Esophagus squamous epithelium (tissue), 5 donors: Measurements from ENCODE around the gene CTDSPL. TPM values are rescaled to one million over a fixed set of nuclear protein-coding genes. Genes with fewer than 3 reads are reported as not detected.

ENCODE experiments used
- DNase-seq: peaks from one replicate; lab custom pipeline; 2025; lab: John Stamatoyannopoulos, UW
- H3K27ac ChIP-seq, 4 donors: fragments of 200-600 bp; sonication (generic); one replicate each; pipeline ENCODE4 v1.5.1; 2016 to 2019; ENCODE audit warnings: mild to moderate bottlenecking in 1 of 4
- H3K27me3 ChIP-seq, 4 donors: fragments of 200-600 bp; sonication (generic); 1 replicate in 3 of 4; 2 replicates in 1 of 4; pipeline versions ENCODE4 v1.5.1 to v1.6.0; 2017 to 2021; ENCODE audit warnings: antibody characterized with exemption in 1 of 4
- H3K36me3 ChIP-seq, 3 donors: fragments of 200-600 bp; sonication (generic); one replicate each; pipeline ENCODE4 v1.5.1; 2016 to 2019
- H3K4me1 ChIP-seq, 3 donors: fragments of 200-600 bp; sonication (generic); one replicate each; pipeline ENCODE4 v1.5.1; 2017 to 2019
- H3K4me3 ChIP-seq, 4 donors: fragments of 200-600 bp; sonication (generic); 1 replicate in 3 of 4; 2 replicates in 1 of 4; pipeline ENCODE4 v1.5.1; 2016 to 2019; ENCODE audit warnings: mild to moderate bottlenecking in 2 of 4, moderate library complexity in 1 of 4
- H3K9me3 ChIP-seq, 3 donors: fragments of 200-600 bp; sonication (generic); one replicate each; pipeline ENCODE4 v1.5.1; 2016 to 2019
- POLR2A ChIP-seq, 4 donors: fragments of 450-650 bp; IDR thresholded peaks; one replicate each; pipeline ENCODE4 v1.6.1; 2017; ENCODE audit warnings: antibody characterized with exemption in 4 of 4, mild to moderate bottlenecking in 4 of 4, moderate library complexity in 3 of 4
- WGBS, 2 donors: methylation state at CpG; one replicate each; pipeline ENCODE4 v1.1.5; 2018; 5-methylcytosine and 5-hydroxymethylcytosine counted together
- intact Hi-C: fragments of 100-400 bp; cut with DNase I; formaldehyde crosslinking; loops from one replicate; pipeline ENCODE4 v1.15.0; 2022
- total RNA-seq, 4 donors: library from RNA; depleted of rRNA; stranded (reverse); fragments of >200 nt; gene quantifications; one replicate each; pipeline ENCODE4 v1.1.0, GENCODE V29; 2016
- TF ChIP-seq, protein P1 (sequence below), 6 experiments: fragments of 450-650 bp in 4 of 6; fragments of 200-600 bp in 2 of 6; sonication (generic) in 2 of 6; IDR thresholded peaks; one replicate each; pipeline ENCODE4 v1.5.1; 2016 to 2019; ENCODE audit warnings: antibody characterized with exemption in 6 of 6, mild to moderate bottlenecking in 4 of 6, moderate library complexity in 4 of 6
- donor health status: DM: yes; HTN: yes; CAD: no.

CTDSPL gene
- total RNA-seq, 4 donors from 2014 or later = 20.7 to 55.1 (median 30.8) TPM

DNA sequence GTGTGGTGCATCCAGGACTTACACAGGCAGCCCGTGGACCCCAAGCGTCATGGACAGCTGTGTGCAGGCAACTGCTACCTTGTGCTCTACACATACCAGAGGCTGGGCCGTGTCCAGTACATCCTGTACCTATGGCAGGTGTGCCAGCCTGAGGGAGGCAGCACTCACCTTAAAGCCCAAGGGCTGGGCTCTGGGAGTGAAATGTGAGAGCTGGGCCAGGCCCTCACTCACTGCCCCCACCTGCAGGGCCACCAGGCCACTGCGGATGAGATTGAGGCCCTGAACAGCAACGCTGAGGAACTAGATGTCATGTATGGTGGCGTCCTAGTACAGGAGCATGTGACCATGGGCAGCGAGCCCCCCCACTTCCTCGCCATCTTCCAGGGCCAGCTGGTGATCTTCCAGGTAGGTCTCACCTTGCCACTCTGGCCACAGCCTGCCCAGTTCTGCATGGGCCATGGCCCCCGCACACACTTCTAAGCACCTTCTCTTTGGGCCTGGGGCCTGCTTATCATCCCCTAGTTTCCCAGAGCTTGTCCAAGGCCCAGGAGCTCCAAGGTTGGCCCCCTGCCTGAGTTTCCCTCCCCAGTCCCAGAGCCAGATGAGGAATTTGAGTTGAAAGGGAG is 139.9 kb downstream of the CTDSPL start:
- H3K9me3 ChIP-seq = no peaks in the 10 kb centered on the region
- intact Hi-C loops = no loop called here
- H3K27ac ChIP-seq = no peak overlapping the region
- no peaks in the 10 kb centered on the region for H3K27me3 ChIP-seq
- H3K4me3 ChIP-seq = no peak overlapping the region
- peaks cover 0 to 50% (median 4%) of the 10 kb centered on the region in 3 donors for H3K36me3 ChIP-seq
- 82 to 94% methylated on average over 7 to 8 of the region's 9 CpGs for WGBS, 2 donors
- H3K4me1 ChIP-seq = peaks cover 17 to 57% (median 21%) of the 10 kb centered on the region in 3 donors
- no peak for DNase-seq
- TF ChIP-seq POLR2A (IDR thresholded peaks at IDR 0.05) = no peak
- TF ChIP-seq, protein P1, sequence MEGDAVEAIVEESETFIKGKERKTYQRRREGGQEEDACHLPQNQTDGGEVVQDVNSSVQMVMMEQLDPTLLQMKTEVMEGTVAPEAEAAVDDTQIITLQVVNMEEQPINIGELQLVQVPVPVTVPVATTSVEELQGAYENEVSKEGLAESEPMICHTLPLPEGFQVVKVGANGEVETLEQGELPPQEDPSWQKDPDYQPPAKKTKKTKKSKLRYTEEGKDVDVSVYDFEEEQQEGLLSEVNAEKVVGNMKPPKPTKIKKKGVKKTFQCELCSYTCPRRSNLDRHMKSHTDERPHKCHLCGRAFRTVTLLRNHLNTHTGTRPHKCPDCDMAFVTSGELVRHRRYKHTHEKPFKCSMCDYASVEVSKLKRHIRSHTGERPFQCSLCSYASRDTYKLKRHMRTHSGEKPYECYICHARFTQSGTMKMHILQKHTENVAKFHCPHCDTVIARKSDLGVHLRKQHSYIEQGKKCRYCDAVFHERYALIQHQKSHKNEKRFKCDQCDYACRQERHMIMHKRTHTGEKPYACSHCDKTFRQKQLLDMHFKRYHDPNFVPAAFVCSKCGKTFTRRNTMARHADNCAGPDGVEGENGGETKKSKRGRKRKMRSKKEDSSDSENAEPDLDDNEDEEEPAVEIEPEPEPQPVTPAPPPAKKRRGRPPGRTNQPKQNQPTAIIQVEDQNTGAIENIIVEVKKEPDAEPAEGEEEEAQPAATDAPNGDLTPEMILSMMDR (IDR thresholded peaks at IDR 0.05) = peak in 1 of 6 experiments; percentile 8

DNA sequence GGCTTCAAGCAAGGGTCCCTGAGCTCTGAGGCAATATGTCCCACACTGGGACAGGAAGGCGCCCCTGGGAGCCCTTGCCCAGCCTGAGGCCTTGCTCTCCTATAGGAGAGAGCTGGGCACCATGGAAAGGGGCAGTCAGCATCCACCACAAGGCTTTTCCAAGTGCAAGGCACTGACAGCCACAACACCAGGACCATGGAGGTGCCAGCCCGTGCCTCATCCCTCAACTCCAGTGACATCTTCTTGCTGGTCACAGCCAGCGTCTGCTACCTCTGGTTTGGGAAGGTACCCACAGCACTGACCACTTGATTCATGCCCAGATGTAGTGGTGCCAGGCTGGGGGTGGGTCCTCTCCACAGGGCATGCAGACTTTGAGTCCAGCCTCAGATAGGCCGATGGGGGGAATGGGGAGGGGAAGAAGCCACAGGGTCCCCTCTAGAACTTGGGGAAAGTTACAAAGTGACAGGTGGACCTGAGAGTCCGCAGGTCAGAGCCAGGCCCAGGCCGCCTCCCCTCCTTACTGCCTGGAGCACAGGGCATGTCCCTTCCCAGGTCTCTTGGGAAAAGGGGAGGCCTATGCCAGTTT is 140.7 kb downstream of the CTDSPL start:
- no peak for TF ChIP-seq POLR2A (IDR thresholded peaks at IDR 0.05)
- Histone ChIP-seq H3K4me1 (peaks cover 17 to 49% (median 18%) of the 10 kb centered on the region in 3 donors), H3K27ac (no peak overlapping the region), H3K9me3 (no peaks in the 10 kb centered on the region), H3K36me3 (peaks cover 0 to 58% (median 5%) of the 10 kb centered on the region in 3 donors), H3K4me3 (no peak overlapping the region), H3K27me3 (no peaks in the 10 kb centered on the region)
- DNase-seq = no peak
- WGBS, 2 donors = 84 to 100% methylated on average over 3 to 5 of the region's 6 CpGs
- intact Hi-C loops = no loop called here

DNA sequence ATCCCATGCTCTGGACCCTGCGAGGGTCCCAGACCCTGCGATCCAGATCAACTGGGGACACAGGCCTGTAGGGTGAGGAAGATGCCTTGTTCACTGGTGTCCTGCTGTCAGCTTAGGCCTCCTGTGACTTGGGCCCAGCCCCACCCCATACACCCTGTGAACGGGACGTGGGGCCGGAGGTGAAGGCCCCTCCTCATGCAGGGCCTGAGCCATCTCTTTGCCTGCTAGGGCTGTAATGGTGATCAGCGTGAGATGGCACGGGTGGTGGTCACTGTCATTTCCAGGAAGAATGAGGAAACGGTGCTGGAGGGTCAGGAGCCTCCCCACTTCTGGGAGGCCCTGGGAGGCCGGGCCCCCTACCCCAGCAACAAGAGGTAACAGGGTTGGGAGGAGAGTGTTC is 141.3 kb downstream of the CTDSPL start:
- no CpG with 5 or more reads among the region's 9 CpGs for WGBS, 2 donors
- Histone ChIP-seq H3K27me3 (no peaks in the 10 kb centered on the region), H3K36me3 (peaks cover 0 to 59% (median 5%) of the 10 kb centered on the region in 3 donors), H3K27ac (peak overlapping the region in 2 of 4 donors; percentile 6 to 66), H3K4me3 (no peak overlapping the region), H3K9me3 (no peaks in the 10 kb centered on the region), H3K4me1 (peaks cover 12 to 43% (median 16%) of the 10 kb centered on the region in 3 donors)
- DNase-seq = no peak
- intact Hi-C loops = no loop called here
- TF ChIP-seq POLR2A (IDR thresholded peaks at IDR 0.05) = no peak
- TF ChIP-seq, protein P1 (IDR thresholded peaks at IDR 0.05) = no peak

GRCh38 chr3:38003371-38003816 is 141.7 kb downstream of the CTDSPL start:
- peaks cover 0 to 64% (median 5%) of the 10 kb centered on the region in 3 donors for H3K36me3 ChIP-seq
- no peak overlapping the region for H3K4me3 ChIP-seq
- 56 to 57% methylated on average over 6 of the region's 7 CpGs for WGBS, 2 donors
- H3K27ac ChIP-seq = peak overlapping the region in 2 of 4 donors; percentile 55 to 66
- TF ChIP-seq, protein P1 (IDR thresholded peaks at IDR 0.05) = peak; percentile 63 to 87 (median 74)
- TF ChIP-seq POLR2A (IDR thresholded peaks at IDR 0.05) = no peak
- intact Hi-C loops = no loop called here
- peaks cover 8 to 39% (median 12%) of the 10 kb centered on the region in 3 donors for H3K4me1 ChIP-seq
- DNase-seq = no peak
- no peaks in the 10 kb centered on the region for H3K9me3 ChIP-seq
- no peaks in the 10 kb centered on the region for H3K27me3 ChIP-seq

DNA sequence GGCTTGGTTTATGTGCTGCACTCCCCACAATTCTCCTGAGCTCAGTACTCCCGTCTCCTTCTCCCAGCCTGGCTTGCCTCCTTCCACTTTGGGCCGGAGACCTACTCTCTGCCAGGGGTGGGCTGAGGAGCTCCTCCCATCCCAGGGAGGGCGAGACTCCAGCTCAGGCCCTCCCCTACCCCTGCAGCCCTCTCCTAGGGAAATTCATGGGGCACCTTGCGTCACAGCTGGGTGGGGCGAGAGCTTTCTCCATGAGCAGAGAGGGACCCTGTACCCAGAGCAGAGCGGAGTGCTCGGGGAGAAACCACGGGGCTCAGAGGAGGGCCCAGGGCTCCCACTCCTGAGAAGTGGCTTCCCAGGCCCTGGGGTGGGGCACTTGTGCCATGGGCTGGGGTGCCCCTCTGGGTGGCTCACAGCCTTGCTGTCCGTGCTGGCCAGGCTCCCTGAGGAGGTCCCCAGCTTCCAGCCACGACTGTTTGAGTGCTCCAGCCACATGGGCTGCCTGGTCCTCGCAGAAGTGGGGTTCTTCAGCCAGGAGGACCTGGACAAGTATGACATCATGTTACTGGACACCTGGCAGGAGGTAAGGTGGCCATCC is 142.2 kb downstream of the CTDSPL start:
- no peak overlapping the region for H3K4me3 ChIP-seq
- peaks cover 5 to 35% (median 9%) of the 10 kb centered on the region in 3 donors for H3K4me1 ChIP-seq
- no peaks in the 10 kb centered on the region for H3K27me3 ChIP-seq
- H3K9me3 ChIP-seq = no peaks in the 10 kb centered on the region
- no peak for TF ChIP-seq POLR2A (IDR thresholded peaks at IDR 0.05)
- TF ChIP-seq, protein P1 (IDR thresholded peaks at IDR 0.05) = no peak
- H3K27ac ChIP-seq = peak overlapping the region in 2 of 4 donors; percentile 55 to 66
- no peak for DNase-seq
- WGBS, 2 donors = 71 to 76% methylated on average over 2 of the region's 11 CpGs
- H3K36me3 ChIP-seq = peaks cover 0 to 69% (median 5%) of the 10 kb centered on the region in 3 donors
- intact Hi-C loops = no loop called here
